Measurements from ENCODE around the gene GSTA2. TPM values are rescaled to one million over a fixed set of nuclear protein-coding genes. Genes with fewer than 3 reads are reported as not detected.
A peak's percentile ranks its signal among the peaks of the same experiment; 100 is the strongest.

The GSTA2 gene
- total and polyA plus RNA-seq, 2 of the 13 experiments (the other 11 are each of a cell fraction or from before 2014, with no cell fraction given), result 0.75 to 13.7 TPM

DNA sequence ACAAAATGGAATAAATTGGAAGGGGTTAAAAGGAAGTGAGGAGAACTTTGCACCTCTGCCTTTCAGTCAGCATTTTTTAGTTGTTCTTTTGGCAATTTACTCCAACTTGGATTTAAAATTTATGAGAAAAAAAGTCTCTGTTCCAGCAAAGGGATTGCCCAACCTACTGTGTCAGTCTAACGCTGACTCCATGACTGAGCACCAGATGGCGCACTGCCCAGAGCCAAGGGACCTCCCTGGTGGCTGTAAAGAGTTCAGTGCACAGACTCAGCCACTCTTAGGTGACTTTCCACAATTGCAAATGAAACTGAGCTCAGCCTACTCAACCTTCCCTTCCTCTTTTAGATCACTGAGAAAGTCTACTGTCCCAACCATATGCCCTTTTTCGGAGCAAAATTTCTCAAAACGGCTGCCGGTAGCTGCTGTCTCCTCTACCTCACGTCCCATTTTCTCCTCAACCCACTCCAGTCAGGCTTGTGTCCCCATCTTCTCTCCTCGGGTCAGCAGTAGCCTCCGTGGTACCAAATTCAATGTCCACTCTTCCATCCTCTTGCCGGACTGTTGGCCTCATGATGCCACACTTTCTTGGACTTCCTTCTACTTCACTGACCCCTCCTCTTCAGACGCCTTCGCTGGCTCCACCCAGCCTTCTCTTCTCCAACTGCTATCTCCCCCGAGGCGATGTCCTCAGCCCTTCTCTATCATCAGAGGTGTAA is 38.7 kb downstream of the GSTA2 start (continued):
- TF ChIP-seq, protein P1, sequence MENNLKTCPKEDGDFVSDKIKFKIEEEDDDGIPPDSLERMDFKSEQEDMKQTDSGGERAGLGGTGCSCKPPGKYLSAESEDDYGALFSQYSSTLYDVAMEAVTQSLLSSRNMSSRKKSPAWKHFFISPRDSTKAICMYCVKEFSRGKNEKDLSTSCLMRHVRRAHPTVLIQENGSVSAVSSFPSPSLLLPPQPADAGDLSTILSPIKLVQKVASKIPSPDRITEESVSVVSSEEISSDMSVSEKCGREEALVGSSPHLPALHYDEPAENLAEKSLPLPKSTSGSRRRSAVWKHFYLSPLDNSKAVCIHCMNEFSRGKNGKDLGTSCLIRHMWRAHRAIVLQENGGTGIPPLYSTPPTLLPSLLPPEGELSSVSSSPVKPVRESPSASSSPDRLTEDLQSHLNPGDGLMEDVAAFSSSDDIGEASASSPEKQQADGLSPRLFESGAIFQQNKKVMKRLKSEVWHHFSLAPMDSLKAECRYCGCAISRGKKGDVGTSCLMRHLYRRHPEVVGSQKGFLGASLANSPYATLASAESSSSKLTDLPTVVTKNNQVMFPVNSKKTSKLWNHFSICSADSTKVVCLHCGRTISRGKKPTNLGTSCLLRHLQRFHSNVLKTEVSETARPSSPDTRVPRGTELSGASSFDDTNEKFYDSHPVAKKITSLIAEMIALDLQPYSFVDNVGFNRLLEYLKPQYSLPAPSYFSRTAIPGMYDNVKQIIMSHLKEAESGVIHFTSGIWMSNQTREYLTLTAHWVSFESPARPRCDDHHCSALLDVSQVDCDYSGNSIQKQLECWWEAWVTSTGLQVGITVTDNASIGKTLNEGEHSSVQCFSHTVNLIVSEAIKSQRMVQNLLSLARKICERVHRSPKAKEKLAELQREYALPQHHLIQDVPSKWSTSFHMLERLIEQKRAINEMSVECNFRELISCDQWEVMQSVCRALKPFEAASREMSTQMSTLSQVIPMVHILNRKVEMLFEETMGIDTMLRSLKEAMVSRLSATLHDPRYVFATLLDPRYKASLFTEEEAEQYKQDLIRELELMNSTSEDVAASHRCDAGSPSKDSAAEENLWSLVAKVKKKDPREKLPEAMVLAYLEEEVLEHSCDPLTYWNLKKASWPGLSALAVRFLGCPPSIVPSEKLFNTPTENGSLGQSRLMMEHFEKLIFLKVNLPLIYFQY (CRISPR knock-in tag; IDR thresholded peaks at IDR 0.05; ENCODE audit: borderline replicate concordance), result peak; percentile 65; the same call in 1 of the 2 replicates
- TF ChIP-seq ZNF34 (CRISPR knock-in tag; IDR thresholded peaks at IDR 0.05; ENCODE audit: borderline replicate concordance), result peak; percentile 86; the same call in 1 of the 2 replicates
- no peak for TF ChIP-seq ZNF432 (CRISPR knock-in tag; IDR thresholded peaks at IDR 0.05; ENCODE audit: borderline replicate concordance)
- TF ChIP-seq ZNF788 (CRISPR knock-in tag; IDR thresholded peaks at IDR 0.05; ENCODE audit: borderline replicate concordance), result no peak; the same call in 1 of the 2 replicates
- 0 out of 2 replicates have a peak, but pooled peaks have one; percentile 39 for TF ChIP-seq KDM1A (CRISPR knock-in tag; IDR thresholded peaks at IDR 0.05)
- TF ChIP-seq HDAC1 (CRISPR knock-in tag; IDR thresholded peaks at IDR 0.05), result peak; percentile 54; the same call in 1 of the 2 replicates
- no peak; the same call in 1 of the 2 replicates for TF ChIP-seq HOMEZ (CRISPR knock-in tag; IDR thresholded peaks at IDR 0.05; ENCODE audit: low read depth)
- TF ChIP-seq PTBP1 (IDR thresholded peaks at IDR 0.05; ENCODE audit: low read depth, low read length, poor library complexity, severe bottlenecking), result no peak
- TF ChIP-seq ZSCAN30 (CRISPR knock-in tag; IDR thresholded peaks at IDR 0.05), result no peak
- TF ChIP-seq, protein P2, sequence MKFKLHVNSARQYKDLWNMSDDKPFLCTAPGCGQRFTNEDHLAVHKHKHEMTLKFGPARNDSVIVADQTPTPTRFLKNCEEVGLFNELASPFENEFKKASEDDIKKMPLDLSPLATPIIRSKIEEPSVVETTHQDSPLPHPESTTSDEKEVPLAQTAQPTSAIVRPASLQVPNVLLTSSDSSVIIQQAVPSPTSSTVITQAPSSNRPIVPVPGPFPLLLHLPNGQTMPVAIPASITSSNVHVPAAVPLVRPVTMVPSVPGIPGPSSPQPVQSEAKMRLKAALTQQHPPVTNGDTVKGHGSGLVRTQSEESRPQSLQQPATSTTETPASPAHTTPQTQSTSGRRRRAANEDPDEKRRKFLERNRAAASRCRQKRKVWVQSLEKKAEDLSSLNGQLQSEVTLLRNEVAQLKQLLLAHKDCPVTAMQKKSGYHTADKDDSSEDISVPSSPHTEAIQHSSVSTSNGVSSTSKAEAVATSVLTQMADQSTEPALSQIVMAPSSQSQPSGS (CRISPR knock-in tag; IDR thresholded peaks at IDR 0.05), result 0 out of 2 replicates have a peak, but pooled peaks have one; percentile 44
- peak; percentile 31 for TF ChIP-seq IKZF4 (CRISPR knock-in tag; IDR thresholded peaks at IDR 0.05; ENCODE audit: borderline replicate concordance, low read depth, not compliant biosample characterization)
- TF ChIP-seq, protein P3, sequence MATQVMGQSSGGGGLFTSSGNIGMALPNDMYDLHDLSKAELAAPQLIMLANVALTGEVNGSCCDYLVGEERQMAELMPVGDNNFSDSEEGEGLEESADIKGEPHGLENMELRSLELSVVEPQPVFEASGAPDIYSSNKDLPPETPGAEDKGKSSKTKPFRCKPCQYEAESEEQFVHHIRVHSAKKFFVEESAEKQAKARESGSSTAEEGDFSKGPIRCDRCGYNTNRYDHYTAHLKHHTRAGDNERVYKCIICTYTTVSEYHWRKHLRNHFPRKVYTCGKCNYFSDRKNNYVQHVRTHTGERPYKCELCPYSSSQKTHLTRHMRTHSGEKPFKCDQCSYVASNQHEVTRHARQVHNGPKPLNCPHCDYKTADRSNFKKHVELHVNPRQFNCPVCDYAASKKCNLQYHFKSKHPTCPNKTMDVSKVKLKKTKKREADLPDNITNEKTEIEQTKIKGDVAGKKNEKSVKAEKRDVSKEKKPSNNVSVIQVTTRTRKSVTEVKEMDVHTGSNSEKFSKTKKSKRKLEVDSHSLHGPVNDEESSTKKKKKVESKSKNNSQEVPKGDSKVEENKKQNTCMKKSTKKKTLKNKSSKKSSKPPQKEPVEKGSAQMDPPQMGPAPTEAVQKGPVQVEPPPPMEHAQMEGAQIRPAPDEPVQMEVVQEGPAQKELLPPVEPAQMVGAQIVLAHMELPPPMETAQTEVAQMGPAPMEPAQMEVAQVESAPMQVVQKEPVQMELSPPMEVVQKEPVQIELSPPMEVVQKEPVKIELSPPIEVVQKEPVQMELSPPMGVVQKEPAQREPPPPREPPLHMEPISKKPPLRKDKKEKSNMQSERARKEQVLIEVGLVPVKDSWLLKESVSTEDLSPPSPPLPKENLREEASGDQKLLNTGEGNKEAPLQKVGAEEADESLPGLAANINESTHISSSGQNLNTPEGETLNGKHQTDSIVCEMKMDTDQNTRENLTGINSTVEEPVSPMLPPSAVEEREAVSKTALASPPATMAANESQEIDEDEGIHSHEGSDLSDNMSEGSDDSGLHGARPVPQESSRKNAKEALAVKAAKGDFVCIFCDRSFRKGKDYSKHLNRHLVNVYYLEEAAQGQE (IDR thresholded peaks at IDR 0.05; ENCODE audit: borderline replicate concordance in 1 of 2, low read depth in 1 of 2, low read length in 2 of 2), result no peak
- TF ChIP-seq, protein P4, sequence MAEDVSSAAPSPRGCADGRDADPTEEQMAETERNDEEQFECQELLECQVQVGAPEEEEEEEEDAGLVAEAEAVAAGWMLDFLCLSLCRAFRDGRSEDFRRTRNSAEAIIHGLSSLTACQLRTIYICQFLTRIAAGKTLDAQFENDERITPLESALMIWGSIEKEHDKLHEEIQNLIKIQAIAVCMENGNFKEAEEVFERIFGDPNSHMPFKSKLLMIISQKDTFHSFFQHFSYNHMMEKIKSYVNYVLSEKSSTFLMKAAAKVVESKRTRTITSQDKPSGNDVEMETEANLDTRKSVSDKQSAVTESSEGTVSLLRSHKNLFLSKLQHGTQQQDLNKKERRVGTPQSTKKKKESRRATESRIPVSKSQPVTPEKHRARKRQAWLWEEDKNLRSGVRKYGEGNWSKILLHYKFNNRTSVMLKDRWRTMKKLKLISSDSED (CRISPR knock-in tag; IDR thresholded peaks at IDR 0.05), result no peak
- TF ChIP-seq ZNF761 (CRISPR knock-in tag; conservative IDR thresholded peaks at IDR 0.05), result no peak; the same call in 1 of the 2 replicates
- no peak for TF ChIP-seq ZBTB7A (CRISPR knock-in tag; IDR thresholded peaks at IDR 0.05)
